OCI-LY7 (cell line): ENCODE data around the gene CELF1. TPM values are rescaled to one million over a fixed set of nuclear protein-coding genes. Genes with fewer than 3 reads are reported as not detected.

Experiments used
- BruUV-seq: library from RNA; stranded (reverse); fragments of 400-500 nt; replicated peaks from 2 replicates; lab custom pipeline; 2021; lab: Mats Ljungman, UMichigan
- CTCF ChIA-PET: fragments of 300-600 bp; sonication (Branson Sonifier 250); formaldehyde crosslinking; loops from one replicate; lab custom pipeline; 2022; ENCODE audit warnings: antibody characterized with exemption; ENCODE audit not compliant: unreplicated experiment; lab: Charles Lee
- POLR2A ChIA-PET: fragments of 300-600 bp; sonication (Branson Sonifier 250); formaldehyde crosslinking; loops from one replicate; lab custom pipeline; 2022; ENCODE audit warnings: antibody characterized with exemption; lab: Charles Lee
- DNase-seq: peaks from one replicate; pipeline ENCODE4 v3.0.0-alpha.2; 2015; ENCODE audit warnings: low spot score
- H2AFZ ChIP-seq: fragments of 200-600 bp; sonication (generic), shearing (Covaris generic); 2 replicates; pipeline ENCODE4 v1.6.1; 2014; ENCODE audit warnings: mild to moderate bottlenecking, antibody characterized with exemption, low read length, moderate library complexity
- H3K27ac ChIP-seq: fragments of 200-600 bp; sonication (generic); 2 replicates; pipeline ENCODE4 v1.5.1; 2014; ENCODE audit warnings: mixed run types, low read depth, mild to moderate bottlenecking, moderate library complexity, low read length, inconsistent platforms; ENCODE audit not compliant: poor library complexity, severe bottlenecking
- H3K36me3 ChIP-seq: fragments of 200-600 bp; sonication (generic); 2 replicates; pipeline ENCODE4 v1.6.1; 2014; ENCODE audit warnings: mild to moderate bottlenecking, antibody characterized with exemption, low read length, moderate library complexity, mixed read lengths; ENCODE audit not compliant: insufficient read depth
- H3K4me1 ChIP-seq: fragments of 200-600 bp; sonication (generic); 2 replicates; pipeline ENCODE4 v1.5.1; 2014; ENCODE audit warnings: mild to moderate bottlenecking, low read length; ENCODE audit not compliant: insufficient read depth, poor library complexity, severe bottlenecking
- H3K4me2 ChIP-seq: fragments of 200-600 bp; sonication (generic); 2 replicates; pipeline ENCODE4 v1.6.1; 2014; ENCODE audit warnings: mild to moderate bottlenecking, low read length
- H3K4me3 ChIP-seq: fragments of 200-600 bp; sonication (generic); 2 replicates; pipeline ENCODE4 v1.5.1; 2014; ENCODE audit warnings: mild to moderate bottlenecking, low read depth, low read length; ENCODE audit not compliant: poor library complexity, severe bottlenecking
- H3K79me2 ChIP-seq: fragments of 200-600 bp; sonication (generic); 2 replicates; pipeline ENCODE4 v1.6.1; 2016; ENCODE audit warnings: low read depth, mild to moderate bottlenecking, low read length, moderate library complexity, mixed read lengths; ENCODE audit not compliant: insufficient read depth
- H3K9me2 ChIP-seq: fragments of 200-600 bp; sonication (generic); 2 replicates; pipeline ENCODE4 v1.6.1; 2016; ENCODE audit warnings: mild to moderate bottlenecking, low read length, mixed read lengths; ENCODE audit not compliant: insufficient read depth
- H3K9me3 ChIP-seq: fragments of 200-600 bp; sonication (generic); 2 replicates; pipeline ENCODE4 v1.6.1; 2014; ENCODE audit warnings: mild to moderate bottlenecking, mixed run types, low read length, mixed read lengths
- H4K20me1 ChIP-seq: fragments of 200-600 bp; sonication (generic); 2 replicates; pipeline ENCODE4 v1.6.1; 2014; ENCODE audit warnings: mild to moderate bottlenecking, antibody characterized with exemption, low read length, moderate library complexity, mixed read lengths; ENCODE audit not compliant: insufficient read depth
- CTCF ChIP-seq: fragments of 200-600 bp; sonication (generic); conservative IDR thresholded peaks from 2 replicates; pipeline ENCODE4 v1.5.1; 2014; ENCODE audit warnings: mild to moderate bottlenecking, antibody characterized with exemption, low read length, moderate library complexity, mixed read lengths
- EZH2phosphoT487 ChIP-seq: fragments of 200-600 bp; sonication (generic); IDR thresholded peaks from 2 replicates; pipeline ENCODE4 v1.6.1; 2018; ENCODE audit warnings: low read depth, borderline replicate concordance, mild to moderate bottlenecking, mixed run types, antibody characterized with exemption, low read length, moderate library complexity, mixed read lengths
- intact Hi-C: fragments of 100-400 bp; cut with micrococcal nuclease; formaldehyde crosslinking; loops from one replicate; pipeline ENCODE4 v1.10.0; 2022; ENCODE audit not compliant: unreplicated experiment
- total RNA-seq, 2 experiments: library from RNA; depleted of rRNA in 1 of 2; stranded (reverse); fragments of >200 nt in 1 of 2; shearing (Covaris generic) in 1 of 2; gene quantifications; 2 replicates each; pipeline ENCODE4 v1.2.3, GENCODE V29; 2014 to 2022

The CELF1 gene
- total RNA-seq, 2 experiments from 2014 or later = 87.4 to 143 TPM

GRCh38 chr11:47495856-47496217 lies 57.1 kb downstream of the CELF1 start:
- H3K36me3 ChIP-seq = peaks cover 88% of the 10 kb centered on the region
- no peak overlapping the region for H3K4me2 ChIP-seq
- no peak overlapping the region for H3K27ac ChIP-seq
- no peaks in the 10 kb centered on the region for H3K9me2 ChIP-seq
- POLR2A ChIA-PET = interaction anchor here (0.6 to 1.1 kb wide), 3 partner anchors 16 to 44 kb away, joined by 3 to 4 read pairs (median 3); no protein-coding TSS in a partner anchor
- intact Hi-C loops = no loop called here
- CTCF ChIA-PET = no interaction called here
- H2AFZ ChIP-seq = no peak overlapping the region
- TF ChIP-seq EZH2phosphoT487 = no peak
- no peak for TF ChIP-seq CTCF
- H3K9me3 ChIP-seq = no peaks in the 10 kb centered on the region
- no TSS peak for BruUV-seq
- H4K20me1 ChIP-seq = peaks cover 6% of the 10 kb centered on the region; the same call in 1 of the 2 replicates
- no peaks in the 10 kb centered on the region for H3K4me1 ChIP-seq
- no peak for DNase-seq
- no peak overlapping the region for H3K4me3 ChIP-seq
- peaks cover 48% of the 10 kb centered on the region; the same call in 1 of the 2 replicates for H3K79me2 ChIP-seq

- Histone ChIP-seq H3K36me3 (peaks cover 82% of the 10 kb centered on the region), H3K79me2 (peaks cover 42% of the 10 kb centered on the region; the same call in 1 of the 2 replicates), H3K4me1 (no peaks in the 10 kb centered on the region), H3K9me3 (no peaks in the 10 kb centered on the region), H3K4me2 (no peak overlapping the region), H2AFZ (no peak overlapping the region), H4K20me1 (peaks cover 6% of the 10 kb centered on the region; the same call in 1 of the 2 replicates), H3K9me2 (no peaks in the 10 kb centered on the region), H3K4me3 (no peak overlapping the region), H3K27ac (no peak overlapping the region)
- DNase-seq = no peak
- ChIA-PET POLR2A (interaction anchor here (0.5 to 1.1 kb wide), 4 partner anchors 18 to 45 kb away, joined by 3 to 7 read pairs (median 4); no protein-coding TSS in a partner anchor), CTCF (no interaction called here)
- intact Hi-C loops = no loop called here
- no TSS peak for BruUV-seq
- TF ChIP-seq EZH2phosphoT487 (no peak), CTCF (no peak)
These were observed 57.7 kb downstream of the CELF1 start for GRCh38 chr11:47495011-47495855.

- ChIA-PET POLR2A (interaction anchor here (1.8 kb wide), 1 partner anchor 10 kb away, joined by 5 read pairs; no protein-coding TSS in a partner anchor), CTCF (interaction anchor here (0.5 kb wide), 1 partner anchor 99 kb away, joined by 3 read pairs; no protein-coding TSS in a partner anchor)
- Histone ChIP-seq H3K4me1 (no peaks in the 10 kb centered on the region), H3K79me2 (peaks cover 5% of the 10 kb centered on the region; the same call in 1 of the 2 replicates), H3K9me3 (no peaks in the 10 kb centered on the region), H3K4me2 (no peak overlapping the region), H2AFZ (no peak overlapping the region), H3K36me3 (peaks cover 71% of the 10 kb centered on the region), H3K9me2 (no peaks in the 10 kb centered on the region), H4K20me1 (no peaks in the 10 kb centered on the region), H3K27ac (no peak overlapping the region), H3K4me3 (no peak overlapping the region)
- BruUV-seq = no TSS peak
- TF ChIP-seq EZH2phosphoT487 (no peak), CTCF (no peak)
- intact Hi-C loops = loop anchor here (5.0 kb wide), 1 partner anchor 128 kb away; no protein-coding TSS in a partner anchor
- DNase-seq = no peak
These were observed 63.6 kb downstream of the CELF1 start for GRCh38 chr11:47489395-47489755.
